Loucy (cell line): Measurements from ENCODE around the gene STX8.

ENCODE experiments used
- H2AFZ ChIP-seq: fragments of 200-600 bp; sonication (generic); 2 replicates; pipeline ENCODE4 v1.6.0; 2016; ENCODE audit warnings: antibody characterized with exemption, mild to moderate bottlenecking, low read length, moderate library complexity
- H3F3A ChIP-seq: fragments of 200-600 bp; 2 replicates; pipeline ENCODE4 v1.6.0; 2016; ENCODE audit warnings: antibody characterized with exemption, low read depth, mild to moderate bottlenecking
- H3K27me3 ChIP-seq: fragments of 200-600 bp; sonication (generic); 2 replicates; pipeline ENCODE4 v1.6.1; 2014; ENCODE audit warnings: low read length, mild to moderate bottlenecking; ENCODE audit not compliant: insufficient read depth, poor library complexity, severe bottlenecking
- H3K36me3 ChIP-seq: fragments of 200-600 bp; sonication (generic); 2 replicates; pipeline ENCODE4 v1.6.1; 2016; ENCODE audit warnings: low read length; ENCODE audit not compliant: insufficient read depth
- H3K4me1 ChIP-seq: fragments of 200-600 bp; sonication (generic); 2 replicates; pipeline ENCODE4 v1.5.1; 2014; ENCODE audit warnings: low read length, mild to moderate bottlenecking; ENCODE audit not compliant: insufficient read depth, poor library complexity, severe bottlenecking
- H3K4me2 ChIP-seq: fragments of 200-600 bp; sonication (generic); 2 replicates; pipeline ENCODE4 v1.6.0; 2014; ENCODE audit warnings: antibody characterized with exemption, low read length, low read depth, mild to moderate bottlenecking; ENCODE audit not compliant: poor library complexity, severe bottlenecking
- H3K4me3 ChIP-seq: fragments of 200-600 bp; sonication (generic); 2 replicates; pipeline ENCODE4 v1.5.1; 2014; ENCODE audit warnings: low read length, mild to moderate bottlenecking, mixed read lengths; ENCODE audit not compliant: poor library complexity, severe bottlenecking
- H3K79me2 ChIP-seq: fragments of 200-600 bp; sonication (generic); 2 replicates; pipeline ENCODE4 v1.6.1; 2014; ENCODE audit warnings: low read length; ENCODE audit not compliant: insufficient read depth
- H3K9ac ChIP-seq: fragments of 200-600 bp; sonication (generic); 2 replicates; pipeline ENCODE4 v1.6.0; 2014; ENCODE audit warnings: mild to moderate bottlenecking, low read depth, low read length, moderate library complexity; ENCODE audit not compliant: poor library complexity, severe bottlenecking
- H3K9me2 ChIP-seq: fragments of 200-600 bp; sonication (generic); replicated peaks from 2 replicates; pipeline ENCODE4 v1.6.1; 2016; ENCODE audit warnings: low read depth, low read length, mixed read lengths
- H3K9me3 ChIP-seq: fragments of 200-600 bp; sonication (generic); 2 replicates; pipeline ENCODE4 v1.6.1; 2014; ENCODE audit warnings: mild to moderate bottlenecking, antibody characterized with exemption, low read length, low read depth; ENCODE audit not compliant: insufficient read depth
- H4K20me1 ChIP-seq: fragments of 200-600 bp; sonication (generic); 2 replicates; pipeline ENCODE4 v1.6.0; 2014; ENCODE audit warnings: antibody characterized with exemption, low read length, mild to moderate bottlenecking; ENCODE audit not compliant: insufficient read depth, poor library complexity, severe bottlenecking
- EZH2phosphoT487 ChIP-seq: fragments of 200-600 bp; IDR thresholded peaks from 2 replicates; pipeline ENCODE4 v1.6.1; 2018; ENCODE audit warnings: antibody characterized with exemption, mild to moderate bottlenecking, moderate library complexity, borderline replicate concordance
- TF ChIP-seq, protein P1 (sequence below): fragments of 200-600 bp; sonication (generic); conservative IDR thresholded peaks from 2 replicates; pipeline ENCODE4 v1.5.1; 2014; ENCODE audit warnings: mild to moderate bottlenecking, antibody characterized with exemption, low read length

STX8 gene

DNA sequence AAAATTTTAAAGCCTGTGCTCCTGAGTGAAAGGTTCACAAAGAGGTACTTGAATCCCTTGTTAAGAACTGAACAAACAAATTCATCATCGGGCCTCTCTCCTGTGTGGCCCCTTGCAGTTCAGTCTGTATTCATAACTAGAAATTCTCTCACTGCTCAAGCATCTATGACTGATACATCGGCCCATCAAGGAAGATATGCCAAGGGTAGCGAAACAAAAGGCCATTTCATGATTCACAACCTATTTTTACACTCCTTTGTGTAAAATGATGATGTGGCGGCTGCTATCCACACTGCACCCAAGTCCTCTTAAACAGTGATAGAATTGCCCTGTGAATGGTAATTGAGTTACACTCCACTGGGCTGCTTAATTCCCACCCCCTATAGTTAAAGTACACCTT, 204.6 kb downstream of the STX8 start:
- Histone ChIP-seq H3K9ac (no peak overlapping the region), H3K4me2 (no peak overlapping the region), H3K79me2 (no peaks in the 10 kb centered on the region), H2AFZ (no peak overlapping the region), H3K4me1 (no peaks in the 10 kb centered on the region), H3K27me3 (no peaks in the 10 kb centered on the region), H3K9me2 (no peaks in the 10 kb centered on the region), H3K4me3 (no peak overlapping the region), H3F3A (no peaks in the 10 kb centered on the region), H4K20me1 (no peaks in the 10 kb centered on the region), H3K9me3 (no peaks in the 10 kb centered on the region), H3K36me3 (peaks cover 4% of the 10 kb centered on the region; the same call in 1 of the 2 replicates)
- no peak for TF ChIP-seq EZH2phosphoT487
- TF ChIP-seq, protein P1, sequence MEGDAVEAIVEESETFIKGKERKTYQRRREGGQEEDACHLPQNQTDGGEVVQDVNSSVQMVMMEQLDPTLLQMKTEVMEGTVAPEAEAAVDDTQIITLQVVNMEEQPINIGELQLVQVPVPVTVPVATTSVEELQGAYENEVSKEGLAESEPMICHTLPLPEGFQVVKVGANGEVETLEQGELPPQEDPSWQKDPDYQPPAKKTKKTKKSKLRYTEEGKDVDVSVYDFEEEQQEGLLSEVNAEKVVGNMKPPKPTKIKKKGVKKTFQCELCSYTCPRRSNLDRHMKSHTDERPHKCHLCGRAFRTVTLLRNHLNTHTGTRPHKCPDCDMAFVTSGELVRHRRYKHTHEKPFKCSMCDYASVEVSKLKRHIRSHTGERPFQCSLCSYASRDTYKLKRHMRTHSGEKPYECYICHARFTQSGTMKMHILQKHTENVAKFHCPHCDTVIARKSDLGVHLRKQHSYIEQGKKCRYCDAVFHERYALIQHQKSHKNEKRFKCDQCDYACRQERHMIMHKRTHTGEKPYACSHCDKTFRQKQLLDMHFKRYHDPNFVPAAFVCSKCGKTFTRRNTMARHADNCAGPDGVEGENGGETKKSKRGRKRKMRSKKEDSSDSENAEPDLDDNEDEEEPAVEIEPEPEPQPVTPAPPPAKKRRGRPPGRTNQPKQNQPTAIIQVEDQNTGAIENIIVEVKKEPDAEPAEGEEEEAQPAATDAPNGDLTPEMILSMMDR: no peak

DNA sequence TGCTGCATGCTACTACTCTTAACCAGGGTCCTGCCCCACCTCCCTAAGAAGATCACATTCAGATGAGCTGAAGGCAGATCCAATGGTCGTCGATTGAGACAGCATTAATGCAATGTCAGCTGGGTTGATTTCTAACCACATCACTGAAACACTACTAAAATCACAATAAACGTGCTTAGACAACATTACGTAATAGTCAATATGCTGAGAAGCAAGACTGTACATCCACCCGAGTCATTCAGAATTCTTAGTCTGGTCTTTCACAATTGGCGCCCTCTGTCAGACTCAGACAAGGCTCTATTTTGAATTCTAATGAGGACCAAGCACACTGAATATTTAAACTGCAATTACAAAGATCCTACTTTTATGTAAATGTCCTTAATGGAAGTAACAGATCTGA, 205.2 kb downstream of the STX8 start:
- no peaks in the 10 kb centered on the region for H4K20me1 ChIP-seq
- H3K36me3 ChIP-seq: no peaks in the 10 kb centered on the region; the same call in 1 of the 2 replicates
- no peak overlapping the region for H3K9ac ChIP-seq
- no peaks in the 10 kb centered on the region for H3K4me1 ChIP-seq
- no peak overlapping the region for H2AFZ ChIP-seq
- H3K4me3 ChIP-seq: no peak overlapping the region
- no peaks in the 10 kb centered on the region for H3K79me2 ChIP-seq
- H3K4me2 ChIP-seq: no peak overlapping the region
- no peaks in the 10 kb centered on the region for H3K9me3 ChIP-seq
- no peaks in the 10 kb centered on the region for H3K27me3 ChIP-seq
- TF ChIP-seq EZH2phosphoT487: no peak
- TF ChIP-seq, protein P1: no peak
- H3K9me2 ChIP-seq: no peaks in the 10 kb centered on the region
- H3F3A ChIP-seq: no peaks in the 10 kb centered on the region

- H3K4me1 ChIP-seq: no peaks in the 10 kb centered on the region
- TF ChIP-seq, protein P1: no peak
- no peak for TF ChIP-seq EZH2phosphoT487
- H4K20me1 ChIP-seq: no peaks in the 10 kb centered on the region
- H3K9me2 ChIP-seq: no peaks in the 10 kb centered on the region
- H3K79me2 ChIP-seq: no peaks in the 10 kb centered on the region
- H3K9me3 ChIP-seq: no peaks in the 10 kb centered on the region
- no peak overlapping the region for H3K4me2 ChIP-seq
- H3K27me3 ChIP-seq: no peaks in the 10 kb centered on the region
- H3K36me3 ChIP-seq: no peaks in the 10 kb centered on the region
- H3F3A ChIP-seq: no peaks in the 10 kb centered on the region
- H2AFZ ChIP-seq: no peak overlapping the region
- H3K9ac ChIP-seq: no peak overlapping the region
- H3K4me3 ChIP-seq: no peak overlapping the region
Observed at GRCh38 chr17:9368631-9369030, 207.0 kb downstream of the STX8 start.
